Esophagus squamous epithelium (tissue), 5 donors: ENCODE measurements around the gene ZC2HC1B. TPM values are rescaled to one million over a fixed set of nuclear protein-coding genes. Genes with fewer than 3 reads are reported as not detected.

Experiments used
- DNase-seq: peaks from one replicate; lab custom pipeline; 2025; lab: John Stamatoyannopoulos, UW
- H3K27ac ChIP-seq, 4 donors: fragments of 200-600 bp; sonication (generic); one replicate each; pipeline ENCODE4 v1.5.1; 2016 to 2019; ENCODE audit warnings: mild to moderate bottlenecking in 1 of 4
- H3K27me3 ChIP-seq, 4 donors: fragments of 200-600 bp; sonication (generic); 1 replicate in 3 of 4; 2 replicates in 1 of 4; pipeline versions ENCODE4 v1.5.1 to v1.6.0; 2017 to 2021; ENCODE audit warnings: antibody characterized with exemption in 1 of 4
- H3K36me3 ChIP-seq, 3 donors: fragments of 200-600 bp; sonication (generic); one replicate each; pipeline ENCODE4 v1.5.1; 2016 to 2019
- H3K4me1 ChIP-seq, 3 donors: fragments of 200-600 bp; sonication (generic); one replicate each; pipeline ENCODE4 v1.5.1; 2017 to 2019
- H3K4me3 ChIP-seq, 4 donors: fragments of 200-600 bp; sonication (generic); 1 replicate in 3 of 4; 2 replicates in 1 of 4; pipeline ENCODE4 v1.5.1; 2016 to 2019; ENCODE audit warnings: mild to moderate bottlenecking in 2 of 4, moderate library complexity in 1 of 4
- H3K9me3 ChIP-seq, 3 donors: fragments of 200-600 bp; sonication (generic); one replicate each; pipeline ENCODE4 v1.5.1; 2016 to 2019
- POLR2A ChIP-seq, 4 donors: fragments of 450-650 bp; IDR thresholded peaks; one replicate each; pipeline ENCODE4 v1.6.1; 2017; ENCODE audit warnings: antibody characterized with exemption in 4 of 4, mild to moderate bottlenecking in 4 of 4, moderate library complexity in 3 of 4
- WGBS, 2 donors: methylation state at CpG; one replicate each; pipeline ENCODE4 v1.1.5; 2018; 5-methylcytosine and 5-hydroxymethylcytosine counted together
- intact Hi-C: fragments of 100-400 bp; cut with DNase I; formaldehyde crosslinking; loops from one replicate; pipeline ENCODE4 v1.15.0; 2022
- total RNA-seq, 4 donors: library from RNA; depleted of rRNA; stranded (reverse); fragments of >200 nt; gene quantifications; one replicate each; pipeline ENCODE4 v1.1.0, GENCODE V29; 2016
- TF ChIP-seq, protein P1 (sequence below), 6 experiments: fragments of 450-650 bp in 4 of 6; fragments of 200-600 bp in 2 of 6; sonication (generic) in 2 of 6; IDR thresholded peaks; one replicate each; pipeline ENCODE4 v1.5.1; 2016 to 2019; ENCODE audit warnings: antibody characterized with exemption in 6 of 6, mild to moderate bottlenecking in 4 of 6, moderate library complexity in 4 of 6
- donor health status: DM: yes; HTN: yes; CAD: no.

ZC2HC1B gene
- total RNA-seq, 4 donors from 2014 or later = not detected

DNA sequence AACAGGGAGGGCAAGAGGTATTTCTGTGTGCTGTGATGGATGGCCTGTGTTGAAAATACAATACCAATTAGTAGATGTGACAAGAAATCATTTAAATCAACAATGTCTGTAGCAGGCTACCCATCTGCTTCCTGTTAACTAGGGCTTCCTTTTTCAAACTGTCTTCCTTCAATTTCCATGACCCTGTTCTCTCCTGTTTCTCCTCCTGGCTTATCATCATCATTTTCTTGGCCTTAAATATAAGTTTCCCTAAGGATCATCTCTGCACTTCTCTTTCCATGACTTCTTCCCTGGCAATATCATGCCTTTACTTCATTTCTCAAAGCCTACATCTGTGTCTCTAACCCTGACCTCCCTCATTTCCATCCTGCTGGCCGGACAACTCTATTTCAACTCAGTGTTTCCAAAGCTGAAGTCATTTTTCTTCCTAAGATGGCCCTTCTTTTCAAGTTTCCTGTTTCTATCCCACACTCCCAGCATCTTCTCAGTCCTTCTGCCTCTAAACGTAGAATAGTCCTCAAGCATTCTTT lies 18.2 kb downstream of the ZC2HC1B start:
- no peak for DNase-seq
- Histone ChIP-seq H3K27ac (no peak overlapping the region), H3K9me3 (no peaks in the 10 kb centered on the region), H3K4me1 (no peaks in the 10 kb centered on the region), H3K4me3 (no peak overlapping the region), H3K36me3 (no peaks in the 10 kb centered on the region), H3K27me3 (no peaks in the 10 kb centered on the region)
- TF ChIP-seq, protein P1, sequence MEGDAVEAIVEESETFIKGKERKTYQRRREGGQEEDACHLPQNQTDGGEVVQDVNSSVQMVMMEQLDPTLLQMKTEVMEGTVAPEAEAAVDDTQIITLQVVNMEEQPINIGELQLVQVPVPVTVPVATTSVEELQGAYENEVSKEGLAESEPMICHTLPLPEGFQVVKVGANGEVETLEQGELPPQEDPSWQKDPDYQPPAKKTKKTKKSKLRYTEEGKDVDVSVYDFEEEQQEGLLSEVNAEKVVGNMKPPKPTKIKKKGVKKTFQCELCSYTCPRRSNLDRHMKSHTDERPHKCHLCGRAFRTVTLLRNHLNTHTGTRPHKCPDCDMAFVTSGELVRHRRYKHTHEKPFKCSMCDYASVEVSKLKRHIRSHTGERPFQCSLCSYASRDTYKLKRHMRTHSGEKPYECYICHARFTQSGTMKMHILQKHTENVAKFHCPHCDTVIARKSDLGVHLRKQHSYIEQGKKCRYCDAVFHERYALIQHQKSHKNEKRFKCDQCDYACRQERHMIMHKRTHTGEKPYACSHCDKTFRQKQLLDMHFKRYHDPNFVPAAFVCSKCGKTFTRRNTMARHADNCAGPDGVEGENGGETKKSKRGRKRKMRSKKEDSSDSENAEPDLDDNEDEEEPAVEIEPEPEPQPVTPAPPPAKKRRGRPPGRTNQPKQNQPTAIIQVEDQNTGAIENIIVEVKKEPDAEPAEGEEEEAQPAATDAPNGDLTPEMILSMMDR (IDR thresholded peaks at IDR 0.05) = no peak
- no peak for TF ChIP-seq POLR2A (IDR thresholded peaks at IDR 0.05)
- intact Hi-C loops = no loop called here
- WGBS, 2 donors = 68 to 69% methylated on average over 2 of the region's 2 CpGs

GRCh38 chr6:143884216-143884900 lies 20.1 kb downstream of the ZC2HC1B start:
- Histone ChIP-seq H3K4me1 (no peaks in the 10 kb centered on the region), H3K9me3 (no peaks in the 10 kb centered on the region), H3K36me3 (no peaks in the 10 kb centered on the region), H3K27ac (no peak overlapping the region), H3K27me3 (no peaks in the 10 kb centered on the region), H3K4me3 (no peak overlapping the region)
- WGBS, 2 donors = 74 to 77% methylated on average over 7 of the region's 7 CpGs
- no peak for DNase-seq
- TF ChIP-seq, protein P1 (IDR thresholded peaks at IDR 0.05) = no peak
- no peak for TF ChIP-seq POLR2A (IDR thresholded peaks at IDR 0.05)
- intact Hi-C loops = no loop called here

DNA sequence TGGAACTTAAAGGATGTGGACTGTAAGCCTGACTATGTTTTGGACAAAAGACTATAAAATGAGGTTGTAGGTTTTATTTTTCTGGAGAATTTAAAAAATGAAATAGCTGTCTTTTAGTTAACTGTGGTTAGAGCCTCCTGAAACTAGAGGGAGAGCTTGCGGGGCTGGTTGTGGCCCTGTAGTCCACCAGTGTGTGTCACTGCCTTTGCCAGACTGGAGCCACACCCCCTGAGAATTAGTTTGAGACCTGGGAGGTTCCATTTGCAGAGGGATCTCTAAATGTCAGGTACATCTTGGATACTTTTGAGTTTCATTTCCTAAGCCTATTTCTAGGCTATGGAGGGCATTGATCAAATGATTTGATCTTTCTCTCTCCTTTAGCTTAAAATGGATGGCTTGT lies 20.8 kb downstream of the ZC2HC1B start:
- Histone ChIP-seq H3K36me3 (no peaks in the 10 kb centered on the region), H3K4me3 (no peak overlapping the region), H3K4me1 (no peaks in the 10 kb centered on the region), H3K27ac (no peak overlapping the region), H3K9me3 (no peaks in the 10 kb centered on the region), H3K27me3 (no peaks in the 10 kb centered on the region)
- intact Hi-C loops = no loop called here
- DNase-seq = no peak
- TF ChIP-seq, protein P1 (IDR thresholded peaks at IDR 0.05) = no peak
- 93 to 100% methylated on average over 1 of the region's 1 CpG for WGBS, 2 donors

GRCh38 chr6:143894655-143895054 lies 30.4 kb downstream of the ZC2HC1B start:
- DNase-seq = no peak
- peaks cover 0 to 29% (median 3%) of the 10 kb centered on the region in 3 donors for H3K4me1 ChIP-seq
- WGBS, 2 donors = 79 to 88% methylated on average over 1 of the region's 1 CpG
- no peak overlapping the region for H3K4me3 ChIP-seq
- H3K27me3 ChIP-seq = no peaks in the 10 kb centered on the region
- no peak overlapping the region for H3K27ac ChIP-seq
- H3K9me3 ChIP-seq = no peaks in the 10 kb centered on the region
- no peak for TF ChIP-seq POLR2A (IDR thresholded peaks at IDR 0.05)
- TF ChIP-seq, protein P1 (IDR thresholded peaks at IDR 0.05) = no peak
- H3K36me3 ChIP-seq = no peaks in the 10 kb centered on the region
- intact Hi-C loops = no loop called here

DNA sequence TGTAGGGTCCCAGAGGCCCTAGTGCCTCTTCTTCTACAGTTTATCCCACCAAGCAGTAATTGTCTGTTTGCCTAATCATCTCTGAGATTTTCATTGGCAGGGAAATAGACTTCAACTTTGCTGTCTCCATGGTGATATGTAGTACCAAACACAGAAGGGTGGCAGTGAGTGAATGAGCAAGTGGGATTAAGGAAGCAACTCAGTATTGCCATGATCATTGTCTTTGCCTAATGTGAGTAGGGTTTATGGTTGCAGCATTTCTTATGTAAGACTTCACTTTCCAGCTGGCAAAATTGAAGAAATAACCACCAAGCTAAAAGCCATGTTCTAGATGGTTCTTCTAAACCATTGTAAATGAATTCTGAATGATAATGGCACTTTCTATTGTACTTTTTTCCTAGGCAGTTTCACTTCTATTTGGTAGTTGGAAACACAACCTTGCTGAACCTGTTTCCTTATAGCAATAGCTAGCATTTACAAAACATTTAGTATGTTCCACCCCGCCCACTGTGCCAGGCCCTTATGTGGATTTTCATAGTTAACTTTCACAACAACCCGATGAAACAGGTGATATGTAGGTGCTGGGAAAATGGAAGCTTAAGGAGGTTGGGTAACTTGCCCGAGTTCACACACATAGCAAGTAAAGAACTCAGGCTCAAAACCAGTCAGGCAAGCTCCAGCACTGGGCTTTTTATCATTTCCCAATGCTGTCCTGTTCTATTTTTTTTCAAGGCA lies 32.0 kb downstream of the ZC2HC1B start:
- H3K36me3 ChIP-seq = no peaks in the 10 kb centered on the region
- peak overlapping the region; percentile 64 to 84 (median 72) for H3K27ac ChIP-seq
- intact Hi-C loops = no loop called here
- DNase-seq = no peak
- peak overlapping the region in 1 of 4 donors; percentile 32 for H3K4me3 ChIP-seq
- H3K4me1 ChIP-seq = peaks cover 0 to 29% (median 3%) of the 10 kb centered on the region in 3 donors
- no peaks in the 10 kb centered on the region for H3K27me3 ChIP-seq
- no peaks in the 10 kb centered on the region for H3K9me3 ChIP-seq
- 28 to 63% methylated on average over 3 of the region's 3 CpGs for WGBS, 2 donors
- TF ChIP-seq, protein P1 (IDR thresholded peaks at IDR 0.05) = no peak
- TF ChIP-seq POLR2A (IDR thresholded peaks at IDR 0.05) = no peak
